IPS DF 4.7 (cell line): Measurements from ENCODE around the gene NBPF8.
"Not testable (repeated sequence)": the region's sequence is repeated elsewhere in the genome, so short reads cannot be mapped to it uniquely, and the experiment has no call there.

Experiments used
- DNase-seq: peaks from one replicate; pipeline ENCODE4 v3.0.0-alpha.2; 2013; ENCODE audit warnings: low spot score; ENCODE audit errors: extremely low read depth

Gene NBPF8

GRCh38 chr1:120414911-120415480 is at the start of gene NBPF8:
Gene NBPF8, plus strand, starts transcription at chr1:120415035. Its CDS starts 21,488 bp downstream, at chr1:120436523.
- not testable (repeated sequence) for DNase-seq

- not testable (repeated sequence) for DNase-seq
Measured at GRCh38 chr1:120367709-120368108, 47.1 kb upstream of the NBPF8 start.

- not testable (repeated sequence) for DNase-seq
Measured at GRCh38 chr1:120386651-120387050, 28.2 kb upstream of the NBPF8 start.

DNA sequence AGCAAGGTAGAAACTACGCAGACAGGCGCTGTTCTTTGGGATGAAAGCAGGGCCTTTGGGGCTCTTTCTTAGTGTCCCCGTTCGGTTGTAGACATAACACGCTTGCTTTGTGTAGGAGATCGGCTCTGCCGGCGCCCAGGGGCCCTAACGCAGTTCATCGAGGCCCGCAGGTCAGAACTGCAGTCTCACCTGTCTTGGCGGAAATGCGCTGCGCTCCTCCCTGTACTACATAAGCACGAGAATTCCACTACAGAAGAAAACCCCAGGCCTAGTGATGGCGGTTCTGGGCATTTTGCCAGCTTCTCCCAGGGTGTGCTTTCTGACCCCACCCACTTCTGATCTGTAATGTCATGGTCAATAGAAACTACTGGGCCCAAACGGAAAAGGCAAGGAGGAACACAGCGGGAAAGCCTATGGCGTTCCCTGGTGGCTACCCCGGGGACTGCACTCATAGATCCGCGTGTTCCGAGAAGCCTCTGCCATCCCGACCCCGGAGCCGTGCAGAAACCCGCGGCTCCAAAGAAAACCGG is 26.2 kb upstream of the NBPF8 start:
- not testable (repeated sequence) for DNase-seq

GRCh38 chr1:120391365-120391764 is 23.5 kb upstream of the NBPF8 start:
- not testable (repeated sequence) for DNase-seq

GRCh38 chr1:120393316-120394232 is 21.3 kb upstream of the NBPF8 start:
- DNase-seq = not testable (repeated sequence)

- DNase-seq = not testable (repeated sequence)
Measured at GRCh38 chr1:120405348-120405747, 9.5 kb upstream of the NBPF8 start.

DNA sequence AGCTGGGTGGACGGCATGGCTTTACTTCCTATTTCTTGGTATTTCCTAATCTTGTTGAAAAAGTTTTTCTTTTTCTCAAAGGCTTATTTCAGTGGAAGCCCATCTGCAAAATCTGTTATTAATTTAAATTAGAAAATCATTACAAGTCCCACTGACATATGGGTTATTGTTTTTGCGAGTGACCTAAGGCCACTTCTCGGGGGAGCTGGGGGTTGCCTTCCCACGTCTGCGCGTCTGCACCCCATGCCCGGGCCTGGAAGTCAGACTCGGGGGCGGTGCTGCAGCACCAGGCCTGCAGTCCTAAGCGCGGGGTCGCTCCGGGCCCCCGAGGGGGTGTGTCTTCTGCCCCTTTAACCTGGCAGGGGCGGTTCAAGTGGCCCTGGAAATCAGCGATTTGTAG is 384 bp upstream of the NBPF8 start:
- not testable (repeated sequence) for DNase-seq

- DNase-seq = not testable (repeated sequence)
Measured at GRCh38 chr1:120415492-120415961, 692 bp downstream of the NBPF8 start.

DNA sequence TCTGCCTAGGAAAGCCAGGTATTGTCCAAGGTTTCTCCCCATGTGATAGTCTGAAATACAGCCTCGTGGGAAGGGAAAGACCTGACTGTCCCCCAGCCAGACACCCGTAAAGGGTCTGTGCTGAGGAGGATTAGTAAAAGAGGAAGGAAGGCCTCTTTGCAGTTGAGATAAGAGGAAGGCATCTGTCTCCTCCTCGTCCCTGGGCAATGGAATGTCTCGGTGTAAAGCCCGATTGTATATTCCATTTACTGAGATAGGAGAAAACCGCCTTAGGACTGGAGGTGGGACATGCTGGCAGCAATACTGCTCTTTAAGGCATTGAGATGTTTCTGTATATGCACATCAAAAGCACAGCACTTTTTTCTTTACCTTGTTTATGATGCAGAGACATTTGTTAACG is 10.2 kb downstream of the NBPF8 start:
- DNase-seq = not testable (repeated sequence)

DNA sequence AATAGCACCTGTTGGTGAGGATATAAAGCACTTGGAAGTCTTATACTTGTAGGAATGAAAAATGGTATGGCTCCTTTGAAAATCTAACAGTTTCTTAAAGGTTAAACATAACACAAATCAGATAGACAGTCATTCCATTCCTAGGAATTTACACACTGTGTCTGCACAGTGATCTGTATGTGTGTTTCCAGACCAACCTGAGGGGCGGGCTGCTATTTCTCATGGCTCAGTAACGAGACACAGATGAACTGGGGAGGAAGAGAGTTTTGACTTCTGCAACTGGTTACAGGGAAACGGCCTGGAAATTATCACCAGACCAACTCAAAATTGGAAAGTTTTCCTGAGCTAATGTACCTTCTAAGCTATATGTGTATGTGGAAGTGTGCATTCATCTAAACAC is 16.8 kb downstream of the NBPF8 start:
- not testable (repeated sequence) for DNase-seq

- not testable (repeated sequence) for DNase-seq
Measured at GRCh38 chr1:120433831-120434230, 19.0 kb downstream of the NBPF8 start.

DNA sequence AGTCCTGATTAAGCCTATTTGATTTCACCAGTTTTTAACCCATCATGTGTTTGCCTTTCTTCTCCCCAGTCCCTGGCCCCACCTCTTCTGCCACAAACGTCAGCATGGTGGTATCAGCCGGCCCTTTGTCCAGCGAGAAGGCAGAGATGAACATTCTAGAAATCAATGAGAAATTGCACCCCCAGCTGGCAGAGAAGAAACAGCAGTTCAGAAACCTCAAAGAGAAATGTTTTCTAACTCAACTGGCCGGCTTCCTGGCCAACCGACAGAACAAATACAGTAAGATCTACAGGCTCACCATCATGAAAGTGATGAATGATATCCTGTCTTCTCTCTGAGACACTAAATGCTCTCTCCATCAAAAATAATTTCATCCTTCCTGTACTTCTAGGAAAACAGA is 34.3 kb downstream of the NBPF8 start:
- DNase-seq = not testable (repeated sequence)
